ENCODE data around the gene SARDH.

- no peak for TF ChIP-seq POLR2AphosphoS5 (IDR thresholded peaks at IDR 0.05; ENCODE audit: low read depth, low read length)
- TF ChIP-seq CTCF (IDR thresholded peaks at IDR 0.05; ENCODE audit: control extremely low read depth in 1 of 3, insufficient read depth in 1 of 3, low read depth in 1 of 3, low read length in 3 of 3): no peak
- no peak for TF ChIP-seq BCL11A (IDR thresholded peaks at IDR 0.05; ENCODE audit: low read depth in 2 of 2, low read length in 2 of 2)
- no peak for TF ChIP-seq POLR2A (IDR thresholded peaks at IDR 0.05; ENCODE audit: control extremely low read depth in 1 of 2, low read depth in 2 of 2, low read length in 2 of 2)
- no peak for TF ChIP-seq RFX5 (IDR thresholded peaks at IDR 0.05; ENCODE audit: borderline replicate concordance, low read depth, low read length)
- TF ChIP-seq EP300 (IDR thresholded peaks at IDR 0.05; ENCODE audit: borderline replicate concordance in 1 of 2, low read depth in 2 of 2, low read length in 2 of 2): no peak
- no peak for TF ChIP-seq E2F6 (IDR thresholded peaks at IDR 0.05)
- no peak for TF ChIP-seq CBX5 (IDR thresholded peaks at IDR 0.05; ENCODE audit: low read depth, low read length)
- no peak for TF ChIP-seq PHF8 (conservative IDR thresholded peaks at IDR 0.05; ENCODE audit: low read depth, low read length)
Observed at GRCh38 chr9:133700819-133701320, 37.3 kb downstream of the SARDH start.
